HL-60/S4 (cell line): ENCODE measurements around the gene TIAM1.
"Not testable (repeated sequence)": the region's sequence is repeated elsewhere in the genome, so short reads cannot be mapped to it uniquely, and the experiment has no call there.

Experiments
- in situ Hi-C: fragments of 300-500 bp; cut with MboI; formaldehyde crosslinking; loops from 2 replicates; pipeline ENCODE4 v1.14.3; 2022; ENCODE audit warnings: low sequenced_read_pairs

TIAM1 gene

GRCh38 chr21:31255036-31255435, 89.0 kb downstream of the TIAM1 start:
- in situ Hi-C loops, result no loop called here

- in situ Hi-C loops, result no loop called here
These were observed 89.9 kb downstream of the TIAM1 start for GRCh38 chr21:31254131-31254530.

- in situ Hi-C loops, result no loop called here
These were observed 90.4 kb downstream of the TIAM1 start for GRCh38 chr21:31253684-31254083.

- in situ Hi-C loops, result no loop called here
These were observed 91.5 kb downstream of the TIAM1 start for GRCh38 chr21:31252611-31253010.

- in situ Hi-C loops, result no loop called here
These were observed 92.0 kb downstream of the TIAM1 start for GRCh38 chr21:31252091-31252490.

GRCh38 chr21:31251686-31252085, 92.4 kb downstream of the TIAM1 start:
- in situ Hi-C loops, result no loop called here

GRCh38 chr21:31248598-31248997, 95.5 kb downstream of the TIAM1 start:
- in situ Hi-C loops, result no loop called here

GRCh38 chr21:31243611-31244010, 100.5 kb downstream of the TIAM1 start:
- in situ Hi-C loops, result no loop called here

- in situ Hi-C loops, result no loop called here
These were observed 107.5 kb downstream of the TIAM1 start for GRCh38 chr21:31236528-31236927.

- in situ Hi-C loops, result no loop called here
These were observed 108.2 kb downstream of the TIAM1 start for GRCh38 chr21:31235671-31236450.

- in situ Hi-C loops, result no loop called here
These were observed 109.1 kb downstream of the TIAM1 start for GRCh38 chr21:31234936-31235335.

- in situ Hi-C loops, result no loop called here
These were observed 110.3 kb downstream of the TIAM1 start for GRCh38 chr21:31233711-31234110.

- in situ Hi-C loops, result no loop called here
These were observed 111.7 kb downstream of the TIAM1 start for GRCh38 chr21:31232344-31232743.

GRCh38 chr21:31230937-31231336, 113.1 kb downstream of the TIAM1 start:
- in situ Hi-C loops, result no loop called here

- in situ Hi-C loops, result not testable (repeated sequence)
These were observed 115.3 kb downstream of the TIAM1 start for GRCh38 chr21:31228723-31229122.

GRCh38 chr21:31225713-31226112, 118.3 kb downstream of the TIAM1 start:
- in situ Hi-C loops, result no loop called here

GRCh38 chr21:31222142-31222541, 121.9 kb downstream of the TIAM1 start:
- in situ Hi-C loops, result no loop called here

GRCh38 chr21:31221043-31221442, 123.0 kb downstream of the TIAM1 start:
- in situ Hi-C loops, result no loop called here

- in situ Hi-C loops, result no loop called here
These were observed 123.5 kb downstream of the TIAM1 start for GRCh38 chr21:31220575-31220974.

- in situ Hi-C loops, result no loop called here
These were observed 125.0 kb downstream of the TIAM1 start for GRCh38 chr21:31218830-31219608.

- in situ Hi-C loops, result no loop called here
These were observed 127.9 kb downstream of the TIAM1 start for GRCh38 chr21:31216206-31216605.

GRCh38 chr21:31213787-31214186, 130.3 kb downstream of the TIAM1 start:
- in situ Hi-C loops, result no loop called here
